Spleen (tissue), 7 donors: ENCODE results near the gene ACAD9.

ENCODE experiments used
- POLR2A ChIP-seq, 3 donors: fragments of 450-650 bp; IDR thresholded peaks; one replicate each; pipeline ENCODE4 v1.5.1; 2017; ENCODE audit warnings: antibody characterized with exemption in 3 of 3, mild to moderate bottlenecking in 1 of 3
- POLR2AphosphoS5 ChIP-seq, 3 donors: sonication (generic); formaldehyde crosslinking; IDR thresholded peaks; one replicate each; pipeline ENCODE4 v1.5.1; 2017; ENCODE audit warnings: antibody characterized with exemption in 3 of 3
- TF ChIP-seq, protein P1 (sequence below), 11 experiments: fragments of 200-600 bp in 7 of 11; fragments of 450-650 bp in 4 of 11; sonication (generic) in 4 of 11; IDR thresholded peaks in 8 of 11; conservative IDR thresholded peaks in 3 of 11; 1 replicate in 7 of 11; 2 replicates in 4 of 11; pipeline versions ENCODE4 v1.4.0 to v1.8.0; 2016 to 2021; ENCODE audit warnings: antibody characterized with exemption in 11 of 11, inconsistent platforms in 4 of 11, mild to moderate bottlenecking in 1 of 11
- donor health status: DM: no; HTN: no; CAD: no; lungs with moderate emphysema.
- donor health status: DM: no; HTN: no; CAD: no.
- donor health status: DM: no; HTN: no; CAD: no.

- TF ChIP-seq, protein P1, sequence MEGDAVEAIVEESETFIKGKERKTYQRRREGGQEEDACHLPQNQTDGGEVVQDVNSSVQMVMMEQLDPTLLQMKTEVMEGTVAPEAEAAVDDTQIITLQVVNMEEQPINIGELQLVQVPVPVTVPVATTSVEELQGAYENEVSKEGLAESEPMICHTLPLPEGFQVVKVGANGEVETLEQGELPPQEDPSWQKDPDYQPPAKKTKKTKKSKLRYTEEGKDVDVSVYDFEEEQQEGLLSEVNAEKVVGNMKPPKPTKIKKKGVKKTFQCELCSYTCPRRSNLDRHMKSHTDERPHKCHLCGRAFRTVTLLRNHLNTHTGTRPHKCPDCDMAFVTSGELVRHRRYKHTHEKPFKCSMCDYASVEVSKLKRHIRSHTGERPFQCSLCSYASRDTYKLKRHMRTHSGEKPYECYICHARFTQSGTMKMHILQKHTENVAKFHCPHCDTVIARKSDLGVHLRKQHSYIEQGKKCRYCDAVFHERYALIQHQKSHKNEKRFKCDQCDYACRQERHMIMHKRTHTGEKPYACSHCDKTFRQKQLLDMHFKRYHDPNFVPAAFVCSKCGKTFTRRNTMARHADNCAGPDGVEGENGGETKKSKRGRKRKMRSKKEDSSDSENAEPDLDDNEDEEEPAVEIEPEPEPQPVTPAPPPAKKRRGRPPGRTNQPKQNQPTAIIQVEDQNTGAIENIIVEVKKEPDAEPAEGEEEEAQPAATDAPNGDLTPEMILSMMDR (IDR thresholded peaks at IDR 0.05 in 8 of 11, conservative IDR thresholded peaks at IDR 0.05 in 3 of 11) = no peak
- no peak for TF ChIP-seq POLR2A (IDR thresholded peaks at IDR 0.05)
- no peak for TF ChIP-seq POLR2AphosphoS5 (IDR thresholded peaks at IDR 0.05)
Observed at GRCh38 chr3:128850544-128850943, 28.9 kb upstream of the ACAD9 start.
